ENCODE data around the gene AIDA.
"Not testable (repeated sequence)": the region's sequence is repeated elsewhere in the genome, so short reads cannot be mapped to it uniquely, and the experiment has no call there.

Gene AIDA

GRCh38 chr1:222750651-222751050 lies 38.4 kb upstream of the AIDA start:
- in situ Hi-C loops (cut with HindIII; ENCODE audit: low sequenced_read_pairs), result no loop called here
- TF ChIP-seq, protein P1, sequence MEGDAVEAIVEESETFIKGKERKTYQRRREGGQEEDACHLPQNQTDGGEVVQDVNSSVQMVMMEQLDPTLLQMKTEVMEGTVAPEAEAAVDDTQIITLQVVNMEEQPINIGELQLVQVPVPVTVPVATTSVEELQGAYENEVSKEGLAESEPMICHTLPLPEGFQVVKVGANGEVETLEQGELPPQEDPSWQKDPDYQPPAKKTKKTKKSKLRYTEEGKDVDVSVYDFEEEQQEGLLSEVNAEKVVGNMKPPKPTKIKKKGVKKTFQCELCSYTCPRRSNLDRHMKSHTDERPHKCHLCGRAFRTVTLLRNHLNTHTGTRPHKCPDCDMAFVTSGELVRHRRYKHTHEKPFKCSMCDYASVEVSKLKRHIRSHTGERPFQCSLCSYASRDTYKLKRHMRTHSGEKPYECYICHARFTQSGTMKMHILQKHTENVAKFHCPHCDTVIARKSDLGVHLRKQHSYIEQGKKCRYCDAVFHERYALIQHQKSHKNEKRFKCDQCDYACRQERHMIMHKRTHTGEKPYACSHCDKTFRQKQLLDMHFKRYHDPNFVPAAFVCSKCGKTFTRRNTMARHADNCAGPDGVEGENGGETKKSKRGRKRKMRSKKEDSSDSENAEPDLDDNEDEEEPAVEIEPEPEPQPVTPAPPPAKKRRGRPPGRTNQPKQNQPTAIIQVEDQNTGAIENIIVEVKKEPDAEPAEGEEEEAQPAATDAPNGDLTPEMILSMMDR (IDR thresholded peaks at IDR 0.05; ENCODE audit: low read depth, low read length), result no peak
- no peak overlapping the region for H3K4me3 ChIP-seq (ENCODE audit: low read depth, low read length)
- no peak for DNase-seq (ENCODE audit: low read depth, low spot score)

GRCh38 chr1:222749927-222750326 lies 37.6 kb upstream of the AIDA start:
- TF ChIP-seq, protein P1 (IDR thresholded peaks at IDR 0.05; ENCODE audit: low read depth, low read length), result no peak
- no peak for DNase-seq (ENCODE audit: low read depth, low spot score)
- no peak overlapping the region for H3K4me3 ChIP-seq (ENCODE audit: low read depth, low read length)
- in situ Hi-C loops (cut with HindIII; ENCODE audit: low sequenced_read_pairs), result no loop called here

DNA sequence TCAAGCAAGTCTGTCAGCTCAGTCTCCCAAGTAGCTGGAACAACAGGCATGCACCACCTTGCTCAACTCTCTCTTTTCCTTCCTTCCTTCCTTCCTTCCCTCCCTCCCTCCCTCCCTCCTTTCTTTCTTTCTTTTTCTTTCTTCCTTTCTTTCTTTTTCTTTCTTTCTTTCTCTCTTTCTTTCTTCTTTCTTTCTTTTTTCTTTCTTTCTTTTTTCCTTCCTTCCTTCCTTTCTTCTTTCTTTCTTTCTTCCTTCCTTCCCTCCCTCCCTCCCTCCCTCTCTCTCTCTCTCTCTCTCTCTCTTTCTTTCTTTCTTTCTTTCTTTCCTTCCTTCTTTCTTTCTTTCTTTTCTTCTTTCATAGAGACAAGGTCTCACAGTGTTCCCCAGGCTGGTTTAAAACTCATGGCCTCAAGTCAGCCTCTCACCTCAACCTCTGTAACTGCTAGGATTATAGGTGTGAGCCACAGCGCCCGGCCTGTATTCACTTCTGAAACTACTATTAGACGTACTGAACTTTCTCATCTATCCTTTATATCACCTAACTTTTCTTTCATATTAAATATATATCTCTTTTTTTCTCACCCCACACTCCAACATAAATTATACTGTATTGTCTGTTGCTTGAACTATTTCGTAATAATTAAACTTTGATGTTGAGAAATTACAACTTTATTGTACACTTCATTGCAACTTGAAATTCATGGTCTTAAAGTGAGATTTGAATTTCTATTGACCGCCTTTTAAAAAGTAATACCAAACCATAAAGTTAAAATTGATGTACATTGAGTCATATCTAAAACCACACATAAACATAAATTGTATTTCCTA lies 29.6 kb upstream of the AIDA start:
- DNase-seq (ENCODE audit: low read depth, low spot score); in situ Hi-C loops (cut with HindIII; ENCODE audit: low sequenced_read_pairs); H3K4me3 ChIP-seq (ENCODE audit: low read depth, low read length): not testable (repeated sequence)

GRCh38 chr1:222739929-222740328 lies 27.6 kb upstream of the AIDA start:
- in situ Hi-C loops (cut with HindIII; ENCODE audit: low sequenced_read_pairs), result no loop called here
- TF ChIP-seq, protein P1 (IDR thresholded peaks at IDR 0.05; ENCODE audit: low read depth, low read length), result no peak
- no peak overlapping the region for H3K4me3 ChIP-seq (ENCODE audit: low read depth, low read length)
- no peak for DNase-seq (ENCODE audit: low read depth, low spot score)

- in situ Hi-C loops (cut with HindIII; ENCODE audit: low sequenced_read_pairs), result no loop called here
- DNase-seq (ENCODE audit: low read depth, low spot score), result no peak
- TF ChIP-seq, protein P1 (IDR thresholded peaks at IDR 0.05; ENCODE audit: low read depth, low read length), result no peak
- H3K4me3 ChIP-seq (ENCODE audit: low read depth, low read length), result no peak overlapping the region
Measured at GRCh38 chr1:222739465-222739864, 27.2 kb upstream of the AIDA start.

- in situ Hi-C loops (cut with HindIII; ENCODE audit: low sequenced_read_pairs), result no loop called here
- DNase-seq (ENCODE audit: low read depth, low spot score), result no peak
- TF ChIP-seq, protein P1 (IDR thresholded peaks at IDR 0.05; ENCODE audit: low read depth, low read length), result no peak
- H3K4me3 ChIP-seq (ENCODE audit: low read depth, low read length), result no peak within 1 kb of the TSS
Measured at GRCh38 chr1:222736972-222737371, 24.7 kb upstream of the AIDA start, which contains the start of gene FAM177B. TSS of gene FAM177B (plus strand) at chr1:222737202. CDS start at chr1:222746546, 9,344 bp downstream.

DNA sequence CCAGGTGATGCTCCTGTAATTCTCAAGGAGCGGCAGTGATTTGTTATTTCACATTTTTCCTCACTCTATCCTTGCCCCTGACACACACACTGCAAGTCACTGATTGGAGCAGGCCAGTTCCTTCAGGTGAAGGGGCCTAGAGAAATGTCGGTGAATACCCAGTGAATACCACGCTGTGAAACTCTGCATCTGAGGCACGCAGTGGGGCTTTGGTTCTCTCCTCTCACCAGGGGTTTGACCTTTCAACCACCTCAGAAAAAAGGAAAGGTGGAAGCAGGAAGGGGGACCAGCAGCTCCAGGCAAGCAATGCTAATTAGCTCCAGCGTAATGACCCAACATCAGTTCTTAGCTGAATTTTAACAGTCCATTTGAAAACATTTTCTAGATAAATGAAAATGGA lies 24.2 kb upstream of the AIDA start:
- no peak overlapping the region for H3K4me3 ChIP-seq (ENCODE audit: low read depth, low read length)
- DNase-seq (ENCODE audit: low read depth, low spot score), result no peak
- TF ChIP-seq, protein P1 (IDR thresholded peaks at IDR 0.05; ENCODE audit: low read depth, low read length), result no peak
- in situ Hi-C loops (cut with HindIII; ENCODE audit: low sequenced_read_pairs), result no loop called here

All from astrocyte of the spinal cord (primary cell).